GM12878 (cell line): ENCODE measurements around the gene OR51F2. TPM values are rescaled to one million over a fixed set of nuclear protein-coding genes. Genes with fewer than 3 reads are reported as not detected.

ENCODE experiments used
- ATAC-seq: fragments of 200-7000 bp; cut with Tn5 transposase; 3 replicates; pipeline ENCODE4 v1.9.1; 2020; ENCODE audit warnings: mild to moderate bottlenecking, moderate library complexity
- BruUV-seq: library from RNA; stranded (reverse); fragments of 400-500 nt; replicated peaks from 2 replicates; lab custom pipeline; 2021; lab: Mats Ljungman, UMichigan
- CTCF ChIA-PET: fragments of 300-600 bp; sonication (Branson Sonifier 250); formaldehyde crosslinking; extraction: SDS; loops from one replicate; lab custom pipeline; 2021; ENCODE audit warnings: inconsistent platforms; lab: Yijun Ruan, JAX
- POLR2A ChIA-PET: fragments of 350-600 bp; formaldehyde crosslinking; extraction: SDS; loops from one replicate; lab custom pipeline; 2021; ENCODE audit warnings: inconsistent platforms; lab: Charles Lee
- RAD21 ChIA-PET: fragments of 300-600 bp; sonication (Branson Sonifier 250); formaldehyde crosslinking; loops from one replicate; lab custom pipeline; 2023; ENCODE audit warnings: antibody characterized with exemption; ENCODE audit not compliant: unreplicated experiment; lab: Charles Lee
- SMC1A ChIA-PET: fragments of 300-600 bp; sonication (Branson Sonifier 250); formaldehyde crosslinking; loops from one replicate; lab custom pipeline; 2023; ENCODE audit not compliant: unreplicated experiment, uncharacterized antibody; lab: Charles Lee
- DNase-seq: peaks from one replicate; pipeline ENCODE4 v3.0.0-alpha.2; 2011; ENCODE audit warnings: low read depth, low spot score
- FAIRE-seq: peaks from 3 replicates; lab custom pipeline; 2011; peaks lifted over from hg19 to GRCh38; lab: Jason Lieb, UNC
- H2AFZ ChIP-seq: 2 replicates; pipeline ENCODE4 v1.6.0; 2011; ENCODE audit warnings: low read depth, low read length, control low read depth; ENCODE audit not compliant: control insufficient read depth
- H3K27ac ChIP-seq: 2 replicates; pipeline ENCODE4 v1.5.1; 2011; ENCODE audit warnings: control low read depth; ENCODE audit not compliant: control insufficient read depth, insufficient read depth
- H3K27me3 ChIP-seq, 2 experiments: replicated peaks in 1 of 2; 2 replicates each; pipeline versions ENCODE4 v1.6.0 to v1.6.1; 2011; ENCODE audit warnings: low read length in 1 of 2; ENCODE audit not compliant: control insufficient read depth in 2 of 2, insufficient read depth in 2 of 2
- H3K36me3 ChIP-seq, 2 experiments: 2 replicates each; pipeline ENCODE4 v1.5.1; 2011; ENCODE audit warnings: low read length in 1 of 2; ENCODE audit not compliant: control insufficient read depth in 2 of 2, insufficient read depth in 2 of 2
- H3K4me1 ChIP-seq: 2 replicates; pipeline ENCODE4 v1.6.1; 2011; ENCODE audit warnings: mild to moderate bottlenecking, low read length, moderate library complexity, mixed read lengths; ENCODE audit not compliant: control insufficient read depth, insufficient read depth
- H3K4me2 ChIP-seq: 2 replicates; pipeline ENCODE4 v1.6.0; 2011; ENCODE audit warnings: control low read depth; ENCODE audit not compliant: control insufficient read depth, insufficient read depth
- H3K4me3 ChIP-seq: fragments of 200-600 bp; sonication (generic); 2 replicates; pipeline ENCODE4 v1.5.1; 2016
- H3K79me2 ChIP-seq: 2 replicates; pipeline ENCODE4 v1.6.0; 2011; ENCODE audit warnings: low read length; ENCODE audit not compliant: control insufficient read depth, insufficient read depth
- H3K9ac ChIP-seq: 2 replicates; pipeline ENCODE4 v1.8.0; 2011; ENCODE audit warnings: low read length, control low read depth, mixed read lengths; ENCODE audit not compliant: control insufficient read depth, insufficient read depth
- H3K9me3 ChIP-seq: replicated peaks from 3 replicates; pipeline ENCODE4 v1.5.1; 2011; ENCODE audit warnings: mild to moderate bottlenecking, low read length; ENCODE audit not compliant: control insufficient read depth, insufficient read depth
- H4K20me1 ChIP-seq: 2 replicates; pipeline ENCODE4 v1.6.0; 2011; ENCODE audit not compliant: control insufficient read depth, insufficient read depth
- RAD21 ChIP-seq: IDR thresholded peaks from 2 replicates; pipeline ENCODE4 v1.6.1; 2011; ENCODE audit warnings: mild to moderate bottlenecking, low read depth, low read length, moderate library complexity; ENCODE audit not compliant: insufficient read depth
- RB1 ChIP-seq: fragments of 450-650 bp; formaldehyde crosslinking; IDR thresholded peaks from 2 replicates; pipeline ENCODE4 v1.6.1; 2017; ENCODE audit warnings: mild to moderate bottlenecking, borderline replicate concordance
- SMC3 ChIP-seq: IDR thresholded peaks from 2 replicates; pipeline ENCODE4 v1.6.1; 2011; ENCODE audit warnings: low read length, improper control_type of control experiment, borderline replicate concordance
- ZNF274 ChIP-seq: IDR thresholded peaks from one replicate; pipeline ENCODE4 v1.8.0; 2011; ENCODE audit not compliant: insufficient read length, insufficient read depth
- in situ Hi-C: fragments of 300-500 bp; cut with MboI; formaldehyde crosslinking; loops from 9 replicates; pipeline ENCODE4 v1.14.3; 2018; ENCODE audit warnings: mixed read lengths
- intact Hi-C: fragments of 100-400 bp; cut with micrococcal nuclease; formaldehyde crosslinking; loops from one replicate; pipeline ENCODE4 v1.14.2; 2022; ENCODE audit not compliant: unreplicated experiment
- polyA plus RNA-seq, 11 experiments: library from polyadenylated mRNA; depleted of rRNA in 4 of 11; unstranded in 6 of 11; stranded (reverse) in 5 of 11; fragments of >200 nt; fragmentation: Nextera tagmentation in 4 of 11; fragmentation: Illumina TruSeq in 1 of 11; extraction: Ambion mirVana in 4 of 11; extraction: Trizol in 1 of 11; gene quantifications; 1 replicate in 1 of 11; 2 replicates in 10 of 11; pipeline versions ENCODE4 v1.2.1 to v1.2.3, GENCODE V29; 2011 to 2016; ENCODE audit warnings: inconsistent platforms in 2 of 11, missing spikeins in 2 of 11, low read depth in 1 of 11
- total RNA-seq, 4 experiments: library from RNA; depleted of rRNA in 3 of 4; stranded (reverse); fragments of >200 nt in 3 of 4; fragmentation: Illumina TruSeq in 1 of 4; extraction: Trizol in 1 of 4; gene quantifications; 2 replicates each; pipeline versions ENCODE4 v1.2.1 to v1.2.3, GENCODE V29; 2013 to 2021
- TF ChIP-seq, protein P1 (sequence below): fragments of 150-350 bp; IDR thresholded peaks from 2 replicates; pipeline ENCODE4 v1.6.1; 2014; ENCODE audit warnings: mild to moderate bottlenecking, low read depth, low read length
- TF ChIP-seq, protein P2 (sequence below), 3 experiments: IDR thresholded peaks in 2 of 3; conservative IDR thresholded peaks in 1 of 3; 2 replicates each; pipeline ENCODE4 v1.5.1; 2011; ENCODE audit warnings: low read depth in 3 of 3, low read length in 3 of 3, mild to moderate bottlenecking in 3 of 3, control low read depth in 2 of 3, moderate library complexity in 2 of 3, inconsistent platforms in 1 of 3, mixed read lengths in 1 of 3; ENCODE audit not compliant: control insufficient read depth in 2 of 3, insufficient read depth in 1 of 3; ENCODE audit errors: extremely low read depth in 1 of 3

Gene OR51F2
- total and polyA plus RNA-seq, 10 of the 15 experiments (the other 5 are each of a cell fraction or from before 2014, with no cell fraction given) = not detected

DNA sequence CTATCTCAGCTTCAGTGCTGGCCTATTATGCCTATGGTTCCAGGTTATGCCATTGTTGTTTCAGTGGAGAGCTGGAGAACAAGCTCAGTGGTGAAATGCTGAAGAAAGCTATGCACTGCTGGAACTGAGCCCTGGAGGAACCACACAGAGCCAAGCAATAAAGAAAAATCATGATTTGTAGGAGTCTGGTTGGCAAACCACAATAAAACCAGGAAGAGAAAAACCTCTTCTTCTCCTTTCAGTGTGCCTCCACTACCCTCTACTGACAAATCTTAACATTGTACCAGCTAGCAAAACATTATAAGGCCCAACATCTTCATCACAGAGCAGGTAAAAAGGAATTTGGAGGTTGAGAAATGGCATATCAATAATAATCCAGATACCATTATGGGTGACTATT, 5.3 kb downstream of the OR51F2 start:
- FAIRE-seq (no peak), DNase-seq (no peak), ATAC-seq (no peak)
- POLR2A ChIA-PET = no interaction called here
- H3K9ac ChIP-seq = no peak overlapping the region
- no TSS peak for BruUV-seq
- intact Hi-C loops = loop anchor here (2.0 kb wide), 1 partner anchor 190 kb away; the partner anchor contains the start of gene OR51D1
- no peaks in the 10 kb centered on the region for H3K79me2 ChIP-seq
- no peaks in the 10 kb centered on the region for H3K36me3 ChIP-seq
- no peak overlapping the region for H3K4me2 ChIP-seq
- H3K27ac ChIP-seq = no peak overlapping the region
- H4K20me1 ChIP-seq = no peaks in the 10 kb centered on the region
- no peaks in the 10 kb centered on the region for H3K4me1 ChIP-seq
- H3K9me3 ChIP-seq = no peaks in the 10 kb centered on the region
- no peak overlapping the region for H3K4me3 ChIP-seq
- in situ Hi-C loops = loop anchor here (5.0 kb wide), 1 partner anchor 189 kb away; the partner anchor contains the start of gene OR51D1
- no peak for TF ChIP-seq ZNF274
- peak; percentile 42; the same call in 1 of the 2 replicates for TF ChIP-seq RAD21
- TF ChIP-seq SMC3 = peak; percentile 30; the same call in 1 of the 2 replicates
- TF ChIP-seq, protein P1, sequence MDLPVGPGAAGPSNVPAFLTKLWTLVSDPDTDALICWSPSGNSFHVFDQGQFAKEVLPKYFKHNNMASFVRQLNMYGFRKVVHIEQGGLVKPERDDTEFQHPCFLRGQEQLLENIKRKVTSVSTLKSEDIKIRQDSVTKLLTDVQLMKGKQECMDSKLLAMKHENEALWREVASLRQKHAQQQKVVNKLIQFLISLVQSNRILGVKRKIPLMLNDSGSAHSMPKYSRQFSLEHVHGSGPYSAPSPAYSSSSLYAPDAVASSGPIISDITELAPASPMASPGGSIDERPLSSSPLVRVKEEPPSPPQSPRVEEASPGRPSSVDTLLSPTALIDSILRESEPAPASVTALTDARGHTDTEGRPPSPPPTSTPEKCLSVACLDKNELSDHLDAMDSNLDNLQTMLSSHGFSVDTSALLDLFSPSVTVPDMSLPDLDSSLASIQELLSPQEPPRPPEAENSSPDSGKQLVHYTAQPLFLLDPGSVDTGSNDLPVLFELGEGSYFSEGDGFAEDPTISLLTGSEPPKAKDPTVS = no peak
- no peak for TF ChIP-seq RB1
- TF ChIP-seq, protein P2, sequence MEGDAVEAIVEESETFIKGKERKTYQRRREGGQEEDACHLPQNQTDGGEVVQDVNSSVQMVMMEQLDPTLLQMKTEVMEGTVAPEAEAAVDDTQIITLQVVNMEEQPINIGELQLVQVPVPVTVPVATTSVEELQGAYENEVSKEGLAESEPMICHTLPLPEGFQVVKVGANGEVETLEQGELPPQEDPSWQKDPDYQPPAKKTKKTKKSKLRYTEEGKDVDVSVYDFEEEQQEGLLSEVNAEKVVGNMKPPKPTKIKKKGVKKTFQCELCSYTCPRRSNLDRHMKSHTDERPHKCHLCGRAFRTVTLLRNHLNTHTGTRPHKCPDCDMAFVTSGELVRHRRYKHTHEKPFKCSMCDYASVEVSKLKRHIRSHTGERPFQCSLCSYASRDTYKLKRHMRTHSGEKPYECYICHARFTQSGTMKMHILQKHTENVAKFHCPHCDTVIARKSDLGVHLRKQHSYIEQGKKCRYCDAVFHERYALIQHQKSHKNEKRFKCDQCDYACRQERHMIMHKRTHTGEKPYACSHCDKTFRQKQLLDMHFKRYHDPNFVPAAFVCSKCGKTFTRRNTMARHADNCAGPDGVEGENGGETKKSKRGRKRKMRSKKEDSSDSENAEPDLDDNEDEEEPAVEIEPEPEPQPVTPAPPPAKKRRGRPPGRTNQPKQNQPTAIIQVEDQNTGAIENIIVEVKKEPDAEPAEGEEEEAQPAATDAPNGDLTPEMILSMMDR (IDR thresholded peaks at IDR 0.05 in 2 of 3, conservative IDR thresholded peaks at IDR 0.05 in 1 of 3; ENCODE audit: control insufficient read depth in 2 of 3, extremely low read depth in 1 of 3, insufficient read depth in 1 of 3, low read depth in 3 of 3, low read length in 3 of 3) = peak in 2 of 3 experiments; percentile 35 to 40; a peak in 3 of 6 replicates
- SMC1A ChIA-PET = interaction anchor here (0.6 to 1.7 kb wide), 4 partner anchors 8 to 1461 kb away, joined by 3 to 19 read pairs (median 4); partner anchors contain the start of gene OR51D1
- CTCF ChIA-PET = interaction anchor here (1.0 to 2.2 kb wide), 4 partner anchors 186 to 639 kb away, joined by 3 to 24 read pairs (median 4); partner anchors contain the start of gene OR51D1
- RAD21 ChIA-PET = interaction anchor here (2.6 kb wide), 1 partner anchor 190 kb away, joined by 21 read pairs; the partner anchor contains the start of gene OR51D1
- no peak overlapping the region for H2AFZ ChIP-seq
- H3K27me3 ChIP-seq = no peaks in the 10 kb centered on the region
